HepG2 (cell line): ENCODE results near the gene DNAL4. TPM values are rescaled to one million over a fixed set of nuclear protein-coding genes. Genes with fewer than 3 reads are reported as not detected.
A peak's percentile ranks its signal among the peaks of the same experiment; 100 is the strongest.

Experiments used
- HCFC1 ChIP-seq: fragments of 150-350 bp; IDR thresholded peaks from 2 replicates; pipeline ENCODE4 v1.6.1; 2014; ENCODE audit warnings: low read depth, low read length
- HOXA3 ChIP-seq: sonication (generic); formaldehyde crosslinking; IDR thresholded peaks from 2 replicates; pipeline ENCODE4 v1.5.0; 2020; ENCODE audit warnings: missing genetic modification reagents
- KAT8 ChIP-seq: IDR thresholded peaks from 2 replicates; pipeline ENCODE4 v1.6.1; 2016; ENCODE audit warnings: missing genetic modification reagents, missing compliant biosample characterization
- KDM3A ChIP-seq: IDR thresholded peaks from 2 replicates; pipeline ENCODE4 v1.6.1; 2018; ENCODE audit warnings: low read depth, missing compliant biosample characterization
- KDM5B ChIP-seq: sonication (generic); formaldehyde crosslinking; IDR thresholded peaks from 2 replicates; pipeline ENCODE4 v1.4.0; 2020; ENCODE audit warnings: missing genetic modification reagents, mild to moderate bottlenecking, borderline replicate concordance
- KLF11 ChIP-seq: IDR thresholded peaks from 2 replicates; pipeline ENCODE4 v1.6.1; 2016; ENCODE audit warnings: missing compliant biosample characterization
- MIER2 ChIP-seq: IDR thresholded peaks from 2 replicates; pipeline ENCODE4 v1.6.1; 2016; ENCODE audit warnings: missing biosample characterization, missing genetic modification reagents
- NFKB2 ChIP-seq: sonication (generic); formaldehyde crosslinking; IDR thresholded peaks from 2 replicates; pipeline ENCODE4 v1.4.0; 2020; ENCODE audit warnings: missing genetic modification reagents, borderline replicate concordance
- NRL ChIP-seq: sonication (generic); formaldehyde crosslinking; IDR thresholded peaks from 2 replicates; pipeline ENCODE4 v1.5.0; 2020; ENCODE audit warnings: missing genetic modification reagents, mild to moderate bottlenecking, moderate library complexity, borderline replicate concordance
- ZNF672 ChIP-seq: sonication (generic); formaldehyde crosslinking; IDR thresholded peaks from 2 replicates; pipeline ENCODE4 v1.8.1; 2022; ENCODE audit warnings: missing genetic modification reagents
- ZNF737 ChIP-seq: sonication (generic); formaldehyde crosslinking; IDR thresholded peaks from 2 replicates; pipeline ENCODE4 v1.5.0; 2020; ENCODE audit warnings: missing genetic modification reagents, mild to moderate bottlenecking, borderline replicate concordance
- polyA plus RNA-seq, 8 experiments: library from polyadenylated mRNA; depleted of rRNA in 3 of 8; stranded (reverse) in 7 of 8; unstranded in 1 of 8; fragments of >200 nt; fragmentation: Illumina TruSeq in 4 of 8; extraction: Trizol in 4 of 8; gene quantifications; 2 replicates each; pipeline versions ENCODE4 v1.2.1 to v1.2.3, GENCODE V29; 2011 to 2016; ENCODE audit warnings: low read depth in 4 of 8, missing spikeins in 1 of 8, mixed read lengths in 1 of 8; ENCODE audit not compliant: insufficient read depth in 1 of 8
- total RNA-seq, 5 experiments: library from RNA; depleted of rRNA; stranded (reverse); fragments of >200 nt; fragmentation: Illumina TruSeq; extraction: Trizol; gene quantifications; 2 replicates each; pipeline ENCODE4 v1.2.3, GENCODE V29; 2016; ENCODE audit warnings: low read depth in 1 of 5
- TF ChIP-seq, protein P1 (sequence below): sonication (generic); formaldehyde crosslinking; IDR thresholded peaks from 2 replicates; pipeline ENCODE4 v1.4.0; 2020; ENCODE audit warnings: mild to moderate bottlenecking, missing genetic modification reagents
- TF ChIP-seq, protein P2 (sequence below): sonication (generic); formaldehyde crosslinking; conservative IDR thresholded peaks from 2 replicates; pipeline ENCODE4 v1.4.0; 2020; ENCODE audit warnings: missing genetic modification reagents
- TF ChIP-seq, protein P3 (sequence below): sonication (generic); formaldehyde crosslinking; conservative IDR thresholded peaks from 2 replicates; pipeline ENCODE4 v1.8.0; 2022; ENCODE audit warnings: low read depth, missing genetic modification reagents
- TF ChIP-seq, protein P4 (sequence below): sonication (generic); formaldehyde crosslinking; IDR thresholded peaks from 2 replicates; pipeline ENCODE4 v1.4.0; 2020; ENCODE audit warnings: missing genetic modification reagents, mild to moderate bottlenecking, borderline replicate concordance

The DNAL4 gene
- total and polyA plus RNA-seq, 2 of the 13 experiments (the other 11 are each of a cell fraction or from before 2014, with no cell fraction given): 8.0 to 10.7 TPM

DNA sequence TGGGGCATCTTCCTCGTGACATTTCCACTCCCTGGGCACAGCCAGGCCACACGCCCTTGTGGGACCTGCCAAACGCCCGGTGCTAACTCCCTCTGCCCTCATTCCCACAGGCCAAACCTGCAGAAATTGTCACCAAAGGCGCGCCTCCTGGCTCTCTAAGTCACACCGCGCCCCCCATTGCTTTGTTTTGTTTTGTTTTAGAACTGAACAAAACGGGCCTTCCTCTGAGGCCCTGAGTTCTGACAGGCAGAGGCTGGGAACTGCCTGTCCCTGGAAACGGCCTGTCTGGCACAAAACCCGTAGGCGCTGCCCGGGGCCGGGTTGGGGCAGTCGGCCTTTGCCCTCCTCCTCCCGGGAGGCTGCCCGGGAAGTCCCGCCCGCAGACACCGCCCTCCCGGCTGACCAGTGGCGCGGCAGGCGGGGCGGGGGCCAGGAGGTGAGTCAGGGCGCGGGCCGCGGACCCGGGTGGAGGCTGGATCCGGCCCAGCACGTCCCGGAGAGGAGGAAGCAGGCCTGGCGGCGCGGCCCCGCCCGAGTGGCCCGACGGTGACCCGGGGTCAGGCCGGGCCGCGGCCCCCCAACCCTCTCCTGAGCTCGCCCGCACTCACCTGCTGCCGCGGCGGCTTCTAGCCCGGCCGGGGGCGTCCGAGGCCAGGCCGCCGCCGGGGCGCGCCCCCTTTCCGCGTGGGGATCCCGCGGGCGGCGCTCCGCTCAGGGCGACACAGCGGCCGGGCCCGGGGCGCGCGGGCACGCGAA, 38.6 kb downstream of the DNAL4 start (continued):
- TF ChIP-seq, protein P1, sequence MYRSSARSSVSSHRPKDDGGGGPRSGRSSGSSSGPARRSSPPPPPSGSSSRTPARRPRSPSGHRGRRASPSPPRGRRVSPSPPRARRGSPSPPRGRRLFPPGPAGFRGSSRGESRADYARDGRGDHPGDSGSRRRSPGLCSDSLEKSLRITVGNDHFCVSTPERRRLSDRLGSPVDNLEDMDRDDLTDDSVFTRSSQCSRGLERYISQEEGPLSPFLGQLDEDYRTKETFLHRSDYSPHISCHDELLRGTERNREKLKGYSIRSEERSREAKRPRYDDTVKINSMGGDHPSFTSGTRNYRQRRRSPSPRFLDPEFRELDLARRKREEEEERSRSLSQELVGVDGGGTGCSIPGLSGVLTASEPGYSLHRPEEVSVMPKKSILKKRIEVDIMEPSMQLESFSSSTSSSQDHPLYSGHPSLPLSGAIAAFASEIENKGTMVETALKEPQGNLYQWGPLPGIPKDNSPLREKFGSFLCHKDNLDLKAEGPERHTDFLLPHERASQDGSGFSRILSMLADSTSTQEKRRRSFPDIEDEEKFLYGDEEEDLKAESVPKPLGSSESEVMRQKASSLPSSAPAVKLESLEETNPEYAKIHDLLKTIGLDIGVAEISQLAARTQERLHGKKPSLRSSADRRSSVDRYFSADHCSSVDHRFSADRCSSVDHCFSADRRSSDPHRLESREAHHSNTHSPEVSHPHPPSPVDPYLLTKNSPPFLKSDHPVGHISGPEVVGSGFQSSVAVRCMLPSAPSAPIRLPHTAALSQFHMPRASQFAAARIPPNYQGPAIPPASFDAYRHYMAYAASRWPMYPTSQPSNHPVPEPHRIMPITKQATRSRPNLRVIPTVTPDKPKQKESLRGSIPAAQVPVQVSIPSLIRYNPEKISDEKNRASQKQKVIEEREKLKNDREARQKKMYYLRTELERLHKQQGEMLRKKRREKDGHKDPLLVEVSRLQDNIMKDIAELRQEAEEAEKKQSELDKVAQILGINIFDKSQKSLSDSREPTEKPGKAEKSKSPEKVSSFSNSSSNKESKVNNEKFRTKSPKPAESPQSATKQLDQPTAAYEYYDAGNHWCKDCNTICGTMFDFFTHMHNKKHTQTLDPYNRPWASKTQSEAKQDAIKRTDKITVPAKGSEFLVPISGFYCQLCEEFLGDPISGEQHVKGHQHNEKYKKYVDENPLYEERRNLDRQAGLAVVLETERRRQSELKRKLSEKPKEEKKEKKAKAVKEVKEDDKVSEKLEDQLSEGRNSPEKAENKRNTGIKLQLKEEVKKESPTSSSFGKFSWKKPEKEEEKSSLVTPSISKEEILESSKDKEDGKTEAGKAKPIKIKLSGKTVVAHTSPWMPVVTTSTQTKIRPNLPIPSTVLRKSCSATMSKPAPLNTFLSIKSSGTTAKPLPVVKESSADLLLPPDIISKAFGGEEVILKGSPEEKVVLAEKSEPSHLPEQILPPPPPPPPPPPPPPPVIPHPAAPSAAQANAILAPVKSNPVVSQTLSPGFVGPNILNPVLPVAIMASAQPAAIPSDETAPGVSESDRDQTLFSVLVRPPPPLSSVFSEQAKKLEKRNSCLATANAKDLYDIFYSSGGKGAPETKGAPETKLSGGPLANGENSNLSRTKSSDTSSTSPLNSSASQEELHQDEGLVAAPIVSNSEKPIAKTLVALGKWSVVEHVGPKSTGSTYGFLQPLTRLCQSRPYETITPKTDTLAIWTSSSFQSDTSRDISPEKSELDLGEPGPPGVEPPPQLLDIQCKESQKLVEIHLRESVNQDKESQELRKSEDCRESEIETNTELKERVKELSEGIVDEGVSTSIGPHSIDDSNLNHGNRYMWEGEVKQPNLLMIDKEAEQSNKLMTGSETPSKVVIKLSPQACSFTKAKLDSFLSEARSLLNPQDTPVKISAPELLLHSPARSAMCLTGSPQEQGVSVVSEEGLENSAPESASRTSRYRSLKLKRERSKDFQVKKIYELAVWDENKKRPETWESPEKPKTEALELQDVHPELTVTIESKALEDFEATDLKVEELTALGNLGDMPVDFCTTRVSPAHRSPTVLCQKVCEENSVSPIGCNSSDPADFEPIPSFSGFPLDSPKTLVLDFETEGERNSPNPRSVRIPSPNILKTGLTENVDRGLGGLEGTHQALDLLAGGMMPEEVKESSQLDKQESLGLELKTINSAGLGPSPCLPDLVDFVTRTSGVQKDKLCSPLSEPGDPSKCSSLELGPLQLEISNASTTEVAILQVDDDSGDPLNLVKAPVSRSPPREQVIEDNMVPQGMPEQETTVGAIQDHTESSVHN (CRISPR knock-in tag): no peak
- peak; percentile 87 for TF ChIP-seq HOXA3 (CRISPR knock-in tag)
- TF ChIP-seq, protein P2, sequence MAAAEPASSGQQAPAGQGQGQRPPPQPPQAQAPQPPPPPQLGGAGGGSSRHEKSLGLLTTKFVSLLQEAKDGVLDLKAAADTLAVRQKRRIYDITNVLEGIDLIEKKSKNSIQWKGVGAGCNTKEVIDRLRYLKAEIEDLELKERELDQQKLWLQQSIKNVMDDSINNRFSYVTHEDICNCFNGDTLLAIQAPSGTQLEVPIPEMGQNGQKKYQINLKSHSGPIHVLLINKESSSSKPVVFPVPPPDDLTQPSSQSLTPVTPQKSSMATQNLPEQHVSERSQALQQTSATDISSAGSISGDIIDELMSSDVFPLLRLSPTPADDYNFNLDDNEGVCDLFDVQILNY (CRISPR knock-in tag): peak; percentile 69
- TF ChIP-seq ZNF672 (CRISPR knock-in tag): no peak
- TF ChIP-seq MIER2 (CRISPR knock-in tag): 0 out of 2 replicates have a peak, but pooled peaks have one; percentile 24
- TF ChIP-seq, protein P3, sequence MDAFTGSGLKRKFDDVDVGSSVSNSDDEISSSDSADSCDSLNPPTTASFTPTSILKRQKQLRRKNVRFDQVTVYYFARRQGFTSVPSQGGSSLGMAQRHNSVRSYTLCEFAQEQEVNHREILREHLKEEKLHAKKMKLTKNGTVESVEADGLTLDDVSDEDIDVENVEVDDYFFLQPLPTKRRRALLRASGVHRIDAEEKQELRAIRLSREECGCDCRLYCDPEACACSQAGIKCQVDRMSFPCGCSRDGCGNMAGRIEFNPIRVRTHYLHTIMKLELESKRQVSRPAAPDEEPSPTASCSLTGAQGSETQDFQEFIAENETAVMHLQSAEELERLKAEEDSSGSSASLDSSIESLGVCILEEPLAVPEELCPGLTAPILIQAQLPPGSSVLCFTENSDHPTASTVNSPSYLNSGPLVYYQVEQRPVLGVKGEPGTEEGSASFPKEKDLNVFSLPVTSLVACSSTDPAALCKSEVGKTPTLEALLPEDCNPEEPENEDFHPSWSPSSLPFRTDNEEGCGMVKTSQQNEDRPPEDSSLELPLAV (CRISPR knock-in tag): no peak
- TF ChIP-seq HCFC1: no peak
- peak; percentile 48; the same call in 1 of the 2 replicates for TF ChIP-seq KAT8 (CRISPR knock-in tag)
- TF ChIP-seq, protein P4, sequence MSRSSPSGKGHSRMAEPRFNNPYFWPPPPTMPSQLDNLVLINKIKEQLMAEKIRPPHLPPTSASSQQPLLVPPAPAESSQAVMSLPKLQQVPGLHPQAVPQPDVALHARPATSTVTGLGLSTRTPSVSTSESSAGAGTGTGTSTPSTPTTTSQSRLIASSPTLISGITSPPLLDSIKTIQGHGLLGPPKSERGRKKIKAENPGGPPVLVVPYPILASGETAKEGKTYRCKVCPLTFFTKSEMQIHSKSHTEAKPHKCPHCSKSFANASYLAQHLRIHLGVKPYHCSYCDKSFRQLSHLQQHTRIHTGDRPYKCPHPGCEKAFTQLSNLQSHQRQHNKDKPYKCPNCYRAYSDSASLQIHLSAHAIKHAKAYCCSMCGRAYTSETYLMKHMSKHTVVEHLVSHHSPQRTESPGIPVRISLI: no peak
- TF ChIP-seq KDM3A (CRISPR knock-in tag): no peak
- TF ChIP-seq ZNF737 (CRISPR knock-in tag): no peak
- no peak for TF ChIP-seq NFKB2 (CRISPR knock-in tag)
- TF ChIP-seq KDM5B (CRISPR knock-in tag): peak; percentile 90; the same call in 1 of the 2 replicates
- peak; percentile 60; the same call in 1 of the 2 replicates for TF ChIP-seq NRL
- TF ChIP-seq KLF11: no peak
